GM12874 (cell line): ENCODE data around the gene ATP23.
A peak's percentile ranks its signal among the peaks of the same experiment; 100 is the strongest.

Experiments
- TF ChIP-seq, protein P1 (sequence below): IDR thresholded peaks from 2 replicates; pipeline ENCODE4 v1.5.1; 2011; ENCODE audit warnings: low read depth, mild to moderate bottlenecking, control low read depth, low read length, moderate library complexity; ENCODE audit not compliant: insufficient read depth

Gene ATP23

DNA sequence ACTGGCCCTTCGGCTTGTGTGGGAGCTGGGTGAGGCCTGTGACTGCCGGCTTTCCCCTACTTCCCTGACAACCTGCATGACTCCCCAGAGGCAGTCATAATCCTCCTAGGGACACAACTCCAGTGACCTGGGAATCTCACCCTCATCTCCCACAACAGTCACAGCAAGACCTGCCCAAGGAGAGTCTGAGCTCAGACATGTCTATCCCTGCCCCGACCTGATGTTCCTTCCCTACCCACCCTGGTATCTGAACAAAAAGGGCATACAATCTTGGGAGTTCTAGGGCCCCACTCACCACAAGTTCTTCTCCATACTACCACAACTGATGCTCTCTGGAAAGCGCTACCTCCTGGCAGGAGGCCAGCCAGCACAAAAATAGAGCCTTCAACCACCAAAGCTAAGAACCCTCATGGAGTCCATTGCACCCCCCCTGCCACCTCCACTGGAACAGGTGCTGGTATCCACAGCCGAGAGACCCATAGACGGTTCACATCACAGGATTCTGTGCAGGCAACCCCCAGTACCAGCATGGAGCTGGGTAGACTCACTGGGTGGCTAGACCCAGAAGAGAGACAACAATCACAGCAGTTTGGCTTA lies 16.8 kb downstream of the ATP23 start:
- TF ChIP-seq, protein P1, sequence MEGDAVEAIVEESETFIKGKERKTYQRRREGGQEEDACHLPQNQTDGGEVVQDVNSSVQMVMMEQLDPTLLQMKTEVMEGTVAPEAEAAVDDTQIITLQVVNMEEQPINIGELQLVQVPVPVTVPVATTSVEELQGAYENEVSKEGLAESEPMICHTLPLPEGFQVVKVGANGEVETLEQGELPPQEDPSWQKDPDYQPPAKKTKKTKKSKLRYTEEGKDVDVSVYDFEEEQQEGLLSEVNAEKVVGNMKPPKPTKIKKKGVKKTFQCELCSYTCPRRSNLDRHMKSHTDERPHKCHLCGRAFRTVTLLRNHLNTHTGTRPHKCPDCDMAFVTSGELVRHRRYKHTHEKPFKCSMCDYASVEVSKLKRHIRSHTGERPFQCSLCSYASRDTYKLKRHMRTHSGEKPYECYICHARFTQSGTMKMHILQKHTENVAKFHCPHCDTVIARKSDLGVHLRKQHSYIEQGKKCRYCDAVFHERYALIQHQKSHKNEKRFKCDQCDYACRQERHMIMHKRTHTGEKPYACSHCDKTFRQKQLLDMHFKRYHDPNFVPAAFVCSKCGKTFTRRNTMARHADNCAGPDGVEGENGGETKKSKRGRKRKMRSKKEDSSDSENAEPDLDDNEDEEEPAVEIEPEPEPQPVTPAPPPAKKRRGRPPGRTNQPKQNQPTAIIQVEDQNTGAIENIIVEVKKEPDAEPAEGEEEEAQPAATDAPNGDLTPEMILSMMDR, result no peak

DNA sequence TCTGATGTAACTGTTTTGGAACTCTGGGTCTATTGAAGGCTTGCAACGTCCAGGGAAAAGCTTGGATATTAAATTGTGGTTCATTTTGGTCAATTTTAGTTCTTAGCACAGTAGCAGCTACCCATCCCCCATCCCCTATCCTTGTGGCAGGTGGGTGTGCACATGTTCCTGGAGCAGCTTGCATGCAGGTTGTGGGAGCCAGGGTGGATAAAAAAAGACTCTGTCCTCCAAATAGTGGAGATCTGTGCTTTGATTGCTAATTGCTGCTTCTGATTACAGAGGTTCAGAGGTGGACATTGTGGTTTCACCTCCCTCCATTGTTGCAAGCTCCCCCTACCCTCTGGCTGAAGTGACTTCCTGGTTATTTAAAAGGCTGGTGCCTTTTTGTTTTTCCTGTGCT lies 23.1 kb downstream of the ATP23 start:
- TF ChIP-seq, protein P1, result no peak

DNA sequence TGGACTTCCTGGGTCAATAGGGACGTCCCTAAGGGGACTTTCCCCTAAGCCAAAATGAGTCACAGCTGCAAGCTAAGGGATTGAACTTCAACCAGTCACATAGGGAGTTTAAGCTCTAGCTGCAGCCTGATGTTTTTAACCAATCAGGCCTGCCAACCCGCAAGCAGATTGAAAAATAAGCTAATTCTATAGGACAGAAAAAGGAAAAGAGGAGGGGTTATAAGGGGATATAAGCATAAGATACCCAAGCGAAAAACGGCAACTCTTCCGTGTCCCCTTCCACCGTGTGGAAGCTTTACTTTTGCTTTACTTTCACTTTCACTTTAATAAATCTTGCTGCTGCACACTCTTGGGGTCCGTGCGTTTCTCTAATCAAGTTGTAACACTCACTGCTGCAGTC lies 24.4 kb downstream of the ATP23 start:
- TF ChIP-seq, protein P1, result no peak

DNA sequence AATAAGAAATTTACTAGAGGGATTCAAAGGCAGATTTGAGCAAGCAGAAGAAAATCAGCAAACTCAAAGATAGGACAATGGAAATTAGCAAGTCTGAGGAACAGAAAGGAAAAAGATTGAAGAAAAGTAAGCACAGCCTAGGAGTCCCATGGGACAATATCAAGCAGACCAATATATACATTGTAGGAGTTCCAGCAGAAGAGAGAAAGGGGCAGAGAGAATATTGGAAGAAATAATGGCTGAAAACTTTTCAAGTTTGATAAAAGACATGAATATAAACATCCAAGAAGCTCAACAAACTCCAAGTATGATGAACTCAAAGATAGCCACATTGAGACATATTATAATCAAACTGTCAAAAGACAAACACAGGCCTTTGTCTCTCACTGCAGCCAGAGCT lies 25.2 kb downstream of the ATP23 start:
- TF ChIP-seq, protein P1, result no peak

DNA sequence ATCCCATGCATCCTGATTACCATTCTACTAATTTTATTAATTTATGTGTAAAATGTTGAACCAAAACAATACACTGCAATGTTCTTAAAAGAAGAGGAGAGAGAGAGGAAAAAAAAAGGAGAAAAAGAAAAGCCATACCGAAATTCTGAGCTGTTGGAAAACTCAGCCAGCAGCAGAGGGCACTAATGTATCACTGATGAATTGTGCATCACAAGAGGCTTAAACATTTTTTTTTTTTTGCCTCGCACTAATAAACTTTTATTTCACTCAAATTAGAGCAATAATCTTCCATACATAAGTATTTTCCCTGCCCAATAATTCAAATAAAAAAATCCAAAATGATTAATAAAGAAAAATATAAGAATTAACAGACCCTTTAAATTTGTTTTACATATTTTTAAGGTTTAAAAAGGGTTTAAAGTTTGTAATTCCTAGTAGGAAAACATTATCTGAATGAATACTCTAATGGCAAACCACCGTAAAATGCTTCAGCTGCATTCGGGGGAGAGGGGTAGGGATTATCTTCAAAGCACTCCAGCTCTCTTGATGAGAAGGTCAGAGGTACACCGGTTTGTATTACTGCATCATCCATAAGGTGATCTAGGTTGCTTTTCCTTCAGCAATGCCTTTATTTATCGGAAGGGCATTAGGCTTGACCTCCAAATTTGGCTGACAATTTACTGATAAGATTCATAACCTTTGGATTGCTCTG lies 41.9 kb downstream of the ATP23 start:
- TF ChIP-seq, protein P1, result peak; percentile 19; the same call in 1 of the 2 replicates

DNA sequence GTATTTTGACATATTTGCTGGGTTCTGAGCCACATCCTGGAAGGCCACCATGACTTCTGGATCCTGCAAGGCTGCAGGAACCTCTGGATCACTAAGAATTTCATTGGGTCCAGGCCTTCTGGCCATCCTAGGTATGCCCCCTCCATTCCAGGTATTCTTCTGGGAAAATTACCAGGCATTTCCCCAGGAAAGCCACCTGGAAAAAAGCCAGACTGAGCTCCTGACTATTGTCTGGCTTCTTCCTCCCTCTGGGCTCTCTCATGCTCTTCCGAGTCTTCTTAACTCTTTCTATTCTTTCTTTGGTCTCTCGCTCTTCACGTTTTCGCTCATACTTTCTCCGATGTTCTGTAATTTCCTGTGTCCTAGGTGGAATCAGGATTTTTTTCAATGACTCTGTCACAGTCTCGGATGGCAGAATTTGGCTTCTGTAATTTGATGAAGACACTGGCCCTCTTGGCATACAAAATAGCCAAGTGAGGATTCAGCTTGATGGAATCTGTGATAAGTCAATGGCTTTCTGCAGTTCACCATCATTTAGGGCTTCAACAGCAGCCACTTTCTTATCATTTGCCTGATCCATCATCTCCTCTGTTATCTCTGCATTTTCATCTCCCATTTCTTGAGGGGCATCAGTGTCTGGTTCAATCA lies 42.6 kb downstream of the ATP23 start:
- TF ChIP-seq, protein P1, result no peak

DNA sequence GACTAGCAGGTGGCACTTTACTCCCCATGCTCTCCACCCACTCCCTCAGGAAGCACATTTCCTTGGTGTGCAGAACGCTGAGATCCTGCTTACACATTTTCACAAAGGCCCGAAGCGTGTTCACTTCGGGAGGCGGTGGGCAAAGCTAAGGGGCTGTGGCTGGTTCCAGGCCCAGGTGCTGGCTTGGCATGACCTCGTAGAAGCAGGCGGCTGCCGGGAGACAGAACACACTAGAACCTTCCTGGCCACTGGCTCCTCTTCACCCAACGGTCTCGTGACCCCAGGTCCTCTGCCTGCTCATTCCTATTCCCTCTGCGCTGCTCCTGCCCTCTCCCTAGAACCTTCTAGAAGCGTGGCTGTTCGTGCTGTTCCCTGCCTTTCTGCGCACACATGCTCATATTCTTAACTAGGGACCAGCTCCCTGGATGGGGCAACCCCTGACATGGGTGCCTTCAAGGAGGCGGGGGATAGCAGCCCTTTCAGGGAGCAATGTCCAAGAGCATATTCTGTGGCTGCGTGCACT lies 43.3 kb downstream of the ATP23 start:
- TF ChIP-seq, protein P1, result no peak
